Measurements from ENCODE around the gene QPRT. TPM values are rescaled to one million over a fixed set of nuclear protein-coding genes. Genes with fewer than 3 reads are reported as not detected.
"Not testable (repeated sequence)": the region's sequence is repeated elsewhere in the genome, so short reads cannot be mapped to it uniquely, and the experiment has no call there.

QPRT gene
- total RNA-seq, 2 experiments from 2014 or later, result 8.3 to 9.2 TPM

DNA sequence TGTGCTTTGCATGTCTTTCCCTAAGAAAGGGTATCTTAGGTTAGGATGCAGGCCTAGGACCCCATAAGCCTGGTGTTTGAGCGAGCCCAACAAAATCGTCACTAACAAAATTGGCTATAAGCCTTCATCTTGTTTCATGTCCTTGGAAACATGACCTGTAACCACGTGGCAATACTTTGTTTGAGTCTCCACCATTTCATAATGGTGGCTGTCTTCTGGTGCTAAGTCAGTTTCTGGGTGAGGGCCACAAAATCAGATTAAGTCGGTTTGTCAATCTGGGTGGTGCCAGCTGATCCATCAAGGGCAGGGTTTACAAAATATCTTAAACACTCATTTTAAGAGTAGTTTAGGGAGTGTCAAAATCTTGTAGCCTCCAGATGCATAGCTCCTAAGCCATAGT is 33.8 kb downstream of the QPRT start:
- Mint-ChIP-seq H3K36me3 (ENCODE audit: low read depth) (no peaks in the 10 kb centered on the region), H3K27ac (no peak overlapping the region), H3K4me1 (ENCODE audit: low read depth) (peaks cover 15% of the 10 kb centered on the region), H3K27me3 (ENCODE audit: low read depth) (no peaks in the 10 kb centered on the region), H3K4me3 (no peak overlapping the region), H3K9me3 (no peaks in the 10 kb centered on the region)
- DNase-seq, result no peak
- CTCF ChIA-PET, result interaction anchor here (0.6 to 1.0 kb wide), 2 partner anchors 17 to 42 kb away, joined by 3 to 4 read pairs; no protein-coding TSS in a partner anchor
- intact Hi-C loops (cut with micrococcal nuclease), result no loop called here

DNA sequence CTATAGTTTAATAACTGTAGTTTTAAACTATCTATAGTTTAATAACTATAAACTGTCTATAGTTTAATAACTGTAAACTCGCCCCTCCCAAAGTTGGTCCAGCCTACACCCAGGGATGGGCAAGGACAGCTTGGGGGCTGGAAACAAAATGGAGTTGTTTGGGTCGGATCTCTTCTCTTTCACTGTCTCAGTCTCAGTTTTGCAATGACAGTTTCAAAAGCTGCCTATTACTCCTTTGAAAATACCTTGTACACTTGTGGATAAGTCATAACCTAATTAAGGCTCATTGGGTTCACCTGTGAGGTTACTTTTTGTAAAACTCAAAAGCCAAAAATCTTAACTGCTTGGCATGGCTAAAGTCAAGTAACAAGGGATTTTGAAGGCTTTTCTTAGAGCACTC is 35.4 kb downstream of the QPRT start:
- Mint-ChIP-seq H3K27me3 (ENCODE audit: low read depth) (no peaks in the 10 kb centered on the region), H3K27ac (no peak overlapping the region), H3K36me3 (ENCODE audit: low read depth) (no peaks in the 10 kb centered on the region), H3K9me3 (no peaks in the 10 kb centered on the region), H3K4me1 (ENCODE audit: low read depth) (peaks cover 15% of the 10 kb centered on the region), H3K4me3 (no peak overlapping the region)
- CTCF ChIA-PET, result interaction anchor here (0.6 to 1.2 kb wide), 6 partner anchors 13 to 755 kb away, joined by 3 to 6 read pairs (median 4); no protein-coding TSS in a partner anchor
- no peak for DNase-seq
- intact Hi-C loops (cut with micrococcal nuclease), result no loop called here

DNA sequence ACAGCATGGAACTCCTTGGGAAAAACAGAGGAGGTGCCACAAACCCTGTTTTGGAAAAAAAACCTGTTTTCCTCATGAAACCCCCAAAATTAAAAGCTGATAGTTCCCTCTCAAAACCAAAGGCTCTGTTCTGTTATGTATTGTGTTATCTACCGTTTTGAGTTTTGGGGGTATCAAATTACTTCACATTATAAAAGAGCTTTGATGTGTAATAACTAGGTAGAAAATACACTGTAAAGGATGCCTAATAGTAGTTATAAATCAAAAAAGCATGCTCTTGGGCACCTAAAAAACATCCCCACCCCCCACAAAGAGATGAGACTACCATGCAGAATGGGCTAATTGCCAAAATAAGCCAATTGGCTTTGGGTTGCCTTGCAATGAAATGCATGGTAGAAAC is 36.0 kb downstream of the QPRT start:
- H3K4me1 Mint-ChIP-seq (ENCODE audit: low read depth), result peaks cover 11% of the 10 kb centered on the region
- H3K27me3 Mint-ChIP-seq (ENCODE audit: low read depth), result no peaks in the 10 kb centered on the region
- intact Hi-C loops (cut with micrococcal nuclease), result no loop called here
- H3K9me3 Mint-ChIP-seq, result no peaks in the 10 kb centered on the region
- CTCF ChIA-PET, result interaction anchor here (0.6 to 1.7 kb wide), 5 partner anchors 13 to 754 kb away, joined by 3 to 6 read pairs (median 5); no protein-coding TSS in a partner anchor
- H3K27ac Mint-ChIP-seq, result no peak overlapping the region
- no peak for DNase-seq
- H3K36me3 Mint-ChIP-seq (ENCODE audit: low read depth), result no peaks in the 10 kb centered on the region
- no peak overlapping the region for H3K4me3 Mint-ChIP-seq

DNA sequence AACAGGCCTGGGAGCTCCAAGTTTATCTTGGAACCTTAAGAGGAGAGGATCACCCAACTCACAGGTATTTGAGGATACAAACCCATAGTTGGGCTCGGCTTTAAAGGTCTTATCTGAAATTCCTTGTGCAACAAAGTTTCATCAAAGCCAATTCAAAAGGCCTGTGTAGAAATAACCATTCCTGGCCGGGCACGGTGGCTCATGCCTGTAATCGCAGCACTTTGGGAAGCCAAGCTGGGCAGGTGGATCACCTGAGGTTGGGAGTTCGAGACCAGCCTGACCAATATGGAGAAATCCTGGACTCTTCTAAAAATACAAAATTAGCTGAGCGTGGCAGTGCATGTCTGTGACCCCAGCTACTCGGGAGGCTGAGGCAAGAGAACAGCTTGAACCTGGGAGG is 38.1 kb downstream of the QPRT start:
- no peak overlapping the region for H3K4me3 Mint-ChIP-seq
- CTCF ChIA-PET, result interaction anchor here (1.1 to 1.6 kb wide), 4 partner anchors 15 to 73 kb away, joined by 3 to 7 read pairs (median 4); no protein-coding TSS in a partner anchor
- H3K4me1 Mint-ChIP-seq (ENCODE audit: low read depth), result peaks cover 12% of the 10 kb centered on the region
- no peak overlapping the region for H3K27ac Mint-ChIP-seq
- intact Hi-C loops (cut with micrococcal nuclease), result no loop called here
- DNase-seq, result no peak
- no peaks in the 10 kb centered on the region for H3K36me3 Mint-ChIP-seq (ENCODE audit: low read depth)
- H3K27me3 Mint-ChIP-seq (ENCODE audit: low read depth), result no peaks in the 10 kb centered on the region
- H3K9me3 Mint-ChIP-seq, result no peaks in the 10 kb centered on the region

DNA sequence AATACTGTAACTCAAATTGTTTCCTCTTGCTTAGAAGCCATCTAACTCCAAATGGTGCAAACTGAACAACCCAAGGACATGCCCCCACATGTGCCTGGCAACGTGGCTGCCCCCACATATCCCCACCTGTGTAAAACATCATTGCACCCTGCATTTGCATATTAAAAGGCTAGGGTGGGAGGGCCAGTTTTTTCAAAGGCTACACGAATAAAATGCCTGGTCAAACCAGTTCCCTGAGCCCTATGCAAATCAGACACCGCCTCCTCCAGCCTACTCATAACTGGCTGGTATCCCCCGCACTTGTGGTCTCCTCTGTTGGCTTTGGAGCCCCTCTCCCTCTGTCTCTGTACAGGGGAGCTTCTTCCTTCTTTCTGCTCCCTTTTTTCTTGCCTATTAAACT is 40.1 kb downstream of the QPRT start:
- H3K36me3 Mint-ChIP-seq (ENCODE audit: low read depth), result no peaks in the 10 kb centered on the region
- no peak overlapping the region for H3K4me3 Mint-ChIP-seq
- CTCF ChIA-PET, result no interaction called here
- H3K27ac Mint-ChIP-seq, result no peak overlapping the region
- peaks cover 17% of the 10 kb centered on the region for H3K4me1 Mint-ChIP-seq (ENCODE audit: low read depth)
- no peaks in the 10 kb centered on the region for H3K27me3 Mint-ChIP-seq (ENCODE audit: low read depth)
- intact Hi-C loops (cut with micrococcal nuclease), result no loop called here
- DNase-seq, result no peak
- H3K9me3 Mint-ChIP-seq, result no peaks in the 10 kb centered on the region

DNA sequence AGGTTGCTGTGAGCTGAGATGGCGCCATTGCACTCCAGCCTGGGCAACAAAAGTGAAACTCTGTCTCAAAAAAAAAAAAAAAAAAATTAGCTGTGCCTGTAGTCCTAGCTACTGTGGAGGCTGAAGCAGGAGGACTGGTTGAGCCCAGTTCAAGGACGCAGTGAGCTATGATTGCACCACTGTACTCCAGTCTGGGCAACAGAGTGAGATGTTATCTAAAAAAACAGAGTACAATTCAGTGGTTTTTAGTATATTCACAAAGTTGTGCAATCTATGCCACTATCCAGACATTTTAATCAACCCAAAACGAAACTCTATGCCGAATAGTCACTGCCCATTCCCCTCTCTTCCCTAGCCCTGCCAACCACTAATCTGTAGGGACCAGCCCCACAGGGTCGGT is 41.7 kb downstream of the QPRT start:
- H3K36me3 Mint-ChIP-seq (ENCODE audit: low read depth), result no peaks in the 10 kb centered on the region
- CTCF ChIA-PET, result interaction anchor here (0.9 to 2.4 kb wide), 5 partner anchors 9 to 36 kb away, joined by 3 to 20 read pairs (median 4); no protein-coding TSS in a partner anchor
- H3K27ac Mint-ChIP-seq, result no peak overlapping the region
- H3K27me3 Mint-ChIP-seq (ENCODE audit: low read depth), result no peaks in the 10 kb centered on the region
- DNase-seq, result no peak
- H3K9me3 Mint-ChIP-seq, result no peaks in the 10 kb centered on the region
- intact Hi-C loops (cut with micrococcal nuclease), result loop anchor here (1.0 to 2.0 kb wide), 2 partner anchors 20 to 80 kb away; no protein-coding TSS in a partner anchor
- H3K4me3 Mint-ChIP-seq, result no peak overlapping the region
- H3K4me1 Mint-ChIP-seq (ENCODE audit: low read depth), result peaks cover 22% of the 10 kb centered on the region

DNA sequence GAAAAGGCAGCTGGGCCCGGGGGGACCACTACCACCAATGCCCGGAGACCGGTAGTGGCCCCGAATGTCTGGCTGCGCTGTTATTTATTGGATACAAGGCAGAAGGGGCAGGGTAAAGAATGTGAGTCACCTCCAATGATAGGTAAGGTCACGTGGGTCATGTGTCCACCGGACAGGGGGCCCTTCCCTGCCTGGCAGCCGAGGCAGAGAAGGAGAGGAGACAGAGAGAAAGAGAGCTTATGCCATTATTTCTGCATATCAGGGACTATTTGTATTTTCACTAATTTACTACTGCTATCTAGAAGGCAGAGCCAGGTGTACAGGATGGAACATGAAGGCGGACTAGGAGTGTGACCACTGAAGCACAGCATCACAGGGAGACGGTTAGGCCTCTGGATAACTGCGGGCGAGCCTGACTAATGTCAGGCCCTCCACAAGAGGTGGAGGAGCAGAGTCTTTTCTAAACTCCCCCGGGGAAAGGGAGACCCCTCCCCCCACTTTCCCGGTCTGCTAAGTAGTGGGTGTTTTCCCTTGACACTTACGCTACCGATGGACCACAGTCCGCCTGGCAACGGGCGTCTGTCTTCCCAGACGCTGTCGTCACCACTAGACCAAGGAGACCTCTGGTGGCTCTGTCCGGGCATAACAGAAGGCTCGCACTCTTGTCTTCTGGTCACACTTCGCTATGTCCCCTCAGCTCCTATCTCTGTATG is 42.3 kb downstream of the QPRT start:
- not testable (repeated sequence) for H3K27ac Mint-ChIP-seq; H3K36me3 Mint-ChIP-seq (ENCODE audit: low read depth); H3K27me3 Mint-ChIP-seq (ENCODE audit: low read depth); H3K9me3 Mint-ChIP-seq; H3K4me3 Mint-ChIP-seq
- CTCF ChIA-PET, result interaction anchor here (0.6 to 2.4 kb wide), 7 partner anchors 8 to 47 kb away, joined by 3 to 20 read pairs (median 4); no protein-coding TSS in a partner anchor
- DNase-seq, result peak; percentile 71
- intact Hi-C loops (cut with micrococcal nuclease), result loop anchor here (1.0 to 2.0 kb wide), 2 partner anchors 21 to 81 kb away; no protein-coding TSS in a partner anchor
- H3K4me1 Mint-ChIP-seq (ENCODE audit: low read depth), result peaks cover 22% of the 10 kb centered on the region

DNA sequence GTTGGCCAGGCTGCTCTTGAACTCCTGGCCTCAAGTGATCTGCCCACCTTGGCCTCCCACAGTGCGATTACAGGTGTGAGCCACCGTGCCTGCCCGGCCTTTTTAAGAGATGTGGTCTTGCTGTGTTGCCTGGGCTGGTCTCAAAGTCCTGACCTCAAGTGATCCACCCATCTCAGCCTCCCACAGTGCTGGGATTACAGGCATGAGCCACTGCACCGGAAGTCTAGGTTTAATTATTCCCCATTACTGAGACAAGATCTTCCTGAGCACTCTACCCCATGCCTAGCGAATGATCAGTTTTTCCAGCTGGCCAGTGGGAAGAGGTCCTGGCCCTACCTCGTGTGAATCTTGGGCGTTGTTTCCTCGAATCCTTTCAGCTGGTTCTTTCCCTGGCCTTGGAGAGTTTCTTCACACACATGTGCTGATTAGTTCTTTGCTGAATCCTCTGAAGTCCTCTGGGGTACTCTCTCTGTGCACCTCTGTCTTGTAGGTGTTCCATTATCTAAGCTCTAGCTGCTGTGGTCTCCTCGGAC is 47.9 kb downstream of the QPRT start:
- CTCF ChIA-PET, result interaction anchor here (1.1 kb wide), 1 partner anchor 27 kb away, joined by 3 read pairs; no protein-coding TSS in a partner anchor
- no peak for DNase-seq
- H3K4me1 Mint-ChIP-seq (ENCODE audit: low read depth), result peaks cover 24% of the 10 kb centered on the region
- no peaks in the 10 kb centered on the region for H3K36me3 Mint-ChIP-seq (ENCODE audit: low read depth)
- H3K27me3 Mint-ChIP-seq (ENCODE audit: low read depth), result no peaks in the 10 kb centered on the region
- intact Hi-C loops (cut with micrococcal nuclease), result no loop called here
- H3K27ac Mint-ChIP-seq, result no peak overlapping the region
- H3K4me3 Mint-ChIP-seq, result no peak overlapping the region
- H3K9me3 Mint-ChIP-seq, result no peaks in the 10 kb centered on the region

DNA sequence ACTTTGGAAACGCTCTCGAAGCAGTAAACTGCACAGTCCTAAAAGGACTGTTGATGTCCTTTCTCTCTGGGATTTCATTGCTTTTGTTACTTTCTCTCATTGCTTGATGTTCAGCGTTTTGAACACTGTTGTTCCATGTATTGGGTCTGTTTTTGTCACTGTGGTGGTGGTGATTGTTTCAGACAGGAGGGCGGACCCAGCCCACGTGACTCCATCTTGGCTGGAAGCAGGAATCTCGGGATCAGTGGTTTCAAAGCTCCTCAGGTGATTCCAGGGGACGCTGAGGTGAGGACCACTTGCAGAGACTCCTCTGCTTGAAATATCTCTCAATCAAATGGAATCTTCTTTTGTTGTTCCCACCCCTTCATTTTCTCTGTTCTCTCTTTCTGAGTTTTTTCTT is 48.5 kb downstream of the QPRT start:
- peaks cover 3% of the 10 kb centered on the region for H3K36me3 Mint-ChIP-seq (ENCODE audit: low read depth)
- H3K9me3 Mint-ChIP-seq, result peaks cover 2% of the 10 kb centered on the region
- H3K27me3 Mint-ChIP-seq (ENCODE audit: low read depth), result no peaks in the 10 kb centered on the region
- CTCF ChIA-PET, result interaction anchor here (0.8 to 1.1 kb wide), 2 partner anchors 27 to 63 kb away, joined by 3 to 4 read pairs; partner anchors contain the start of gene KIF22
- H3K27ac Mint-ChIP-seq, result no peak overlapping the region
- peaks cover 29% of the 10 kb centered on the region for H3K4me1 Mint-ChIP-seq (ENCODE audit: low read depth)
- intact Hi-C loops (cut with micrococcal nuclease), result no loop called here
- DNase-seq, result no peak
- H3K4me3 Mint-ChIP-seq, result no peak overlapping the region

DNA sequence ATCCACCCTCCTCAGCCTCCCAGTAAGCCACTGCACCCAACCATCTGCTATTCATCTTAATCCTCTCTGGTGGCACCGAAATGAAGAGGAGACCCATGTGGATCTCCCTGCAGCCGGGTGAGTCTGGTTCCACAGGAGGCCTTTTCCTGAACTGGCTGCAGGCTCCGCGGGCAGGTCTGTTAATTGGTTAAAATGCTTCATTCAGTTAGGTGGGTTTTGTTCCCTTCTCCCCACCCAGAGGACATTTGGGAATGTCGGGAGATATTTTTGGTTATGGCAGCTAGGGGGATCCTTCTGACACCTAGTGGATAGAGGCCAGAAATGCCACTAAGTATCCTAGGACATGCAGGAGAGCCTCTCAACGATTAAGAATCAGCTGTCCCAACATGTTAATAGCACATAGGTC is 50.1 kb downstream of the QPRT start:
- H3K4me1 Mint-ChIP-seq (ENCODE audit: low read depth), result peaks cover 35% of the 10 kb centered on the region
- H3K9me3 Mint-ChIP-seq, result peaks cover 5% of the 10 kb centered on the region
- intact Hi-C loops (cut with micrococcal nuclease), result no loop called here
- peaks cover 5% of the 10 kb centered on the region for H3K36me3 Mint-ChIP-seq (ENCODE audit: low read depth)
- no peak overlapping the region for H3K4me3 Mint-ChIP-seq
- no peaks in the 10 kb centered on the region for H3K27me3 Mint-ChIP-seq (ENCODE audit: low read depth)
- DNase-seq, result no peak
- no peak overlapping the region for H3K27ac Mint-ChIP-seq
- CTCF ChIA-PET, result interaction anchor here (0.9 to 4.8 kb wide), 12 partner anchors 9 to 62 kb away, joined by 3 to 28 read pairs (median 4); partner anchors contain the start of gene KIF22

DNA sequence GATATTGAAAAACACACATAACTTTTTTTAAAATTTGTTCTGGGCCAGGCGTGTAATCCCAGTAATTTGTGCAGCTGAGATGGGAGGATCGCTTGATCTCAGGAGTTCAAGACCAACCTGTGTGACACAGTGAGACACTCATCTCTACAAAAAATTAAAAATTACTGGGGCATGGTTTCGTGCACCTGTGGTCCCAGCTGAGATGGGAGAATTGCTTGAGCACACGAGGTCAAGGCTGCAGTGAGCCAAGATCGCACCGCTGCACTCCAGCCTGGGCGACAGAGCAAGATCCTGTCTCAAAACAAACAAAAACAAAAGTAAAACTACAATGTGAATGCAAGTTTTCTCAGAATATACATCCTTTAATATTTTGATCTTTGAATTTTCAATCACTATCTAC is 51.7 kb downstream of the QPRT start:
- CTCF ChIA-PET, result interaction anchor here (0.6 to 4.8 kb wide), 8 partner anchors 15 to 751 kb away, joined by 3 to 28 read pairs (median 4); no protein-coding TSS in a partner anchor
- Mint-ChIP-seq H3K4me3 (no peak overlapping the region), H3K27ac (no peak overlapping the region)

DNA sequence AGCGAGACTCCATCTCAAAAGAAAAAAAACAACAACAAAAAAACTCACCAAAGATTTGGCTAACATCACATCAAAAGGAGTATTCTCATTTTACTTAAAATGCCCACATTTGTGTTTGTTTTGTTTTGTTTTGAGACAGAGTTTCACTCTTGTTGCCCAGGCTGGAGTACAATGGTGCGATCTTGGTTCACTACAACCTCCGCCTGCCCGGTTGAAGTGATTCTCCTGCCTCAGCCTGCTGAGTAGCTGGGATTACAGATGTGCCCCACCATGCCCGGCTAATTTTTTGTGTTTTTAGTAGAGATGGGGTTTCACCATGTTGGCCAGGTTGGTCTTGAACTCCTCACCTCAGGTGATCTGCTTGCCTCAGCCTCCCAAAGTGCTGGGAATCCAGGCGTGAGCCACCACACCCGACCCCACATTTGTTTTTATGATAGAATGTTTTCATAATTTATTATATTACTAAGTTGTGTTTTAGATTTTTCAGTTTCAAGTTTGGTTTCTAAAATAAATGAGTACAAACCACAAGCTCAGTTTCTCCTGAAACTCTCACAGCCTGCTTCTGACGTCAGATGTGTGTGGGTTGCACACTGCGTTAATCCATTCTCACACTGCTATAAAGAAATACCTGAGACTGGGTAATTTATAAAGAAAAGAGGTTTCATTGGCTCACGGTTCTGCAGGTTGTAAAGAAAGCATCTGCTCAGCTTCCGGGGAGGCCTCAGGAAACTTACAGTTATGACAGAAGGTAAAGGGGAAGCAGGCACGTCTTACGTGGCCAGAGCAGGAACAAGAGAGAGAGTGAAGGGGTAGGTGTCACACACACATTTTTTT is 53.0 kb downstream of the QPRT start:
- H3K36me3 Mint-ChIP-seq (ENCODE audit: low read depth); H3K4me3 Mint-ChIP-seq; H3K9me3 Mint-ChIP-seq; H3K27me3 Mint-ChIP-seq (ENCODE audit: low read depth): not testable (repeated sequence)
- peak; percentile 97 for DNase-seq
- CTCF ChIA-PET, result interaction anchor here (1.3 to 4.8 kb wide), 4 partner anchors 9 to 31 kb away, joined by 3 to 28 read pairs (median 4); no protein-coding TSS in a partner anchor
- intact Hi-C loops (cut with micrococcal nuclease), result loop anchor here (1.0 to 10.0 kb wide), 8 partner anchors 15 to 717 kb away; partner anchors contain the start of genes KIF22, MAZ and PAGR1
- Mint-ChIP-seq H3K27ac (peak overlapping the region; percentile 89), H3K4me1 (ENCODE audit: low read depth) (peaks cover 46% of the 10 kb centered on the region)

More for the DNA sequence above, 51.7 kb downstream of the QPRT start:
- intact Hi-C loops (cut with micrococcal nuclease), result loop anchor here (5.0 to 10.0 kb wide), 2 partner anchors 77 to 716 kb away; partner anchors contain the start of gene MAZ
- no peaks in the 10 kb centered on the region for H3K27me3 Mint-ChIP-seq (ENCODE audit: low read depth)
- DNase-seq, result no peak
- H3K4me1 Mint-ChIP-seq (ENCODE audit: low read depth), result peaks cover 34% of the 10 kb centered on the region
- peaks cover 8% of the 10 kb centered on the region for H3K36me3 Mint-ChIP-seq (ENCODE audit: low read depth)
- H3K9me3 Mint-ChIP-seq, result peaks cover 5% of the 10 kb centered on the region
